Transverse colon (tissue), 4 donors: ENCODE data around the gene PDK3.

Experiments
- CTCF ChIP-seq, 5 experiments: fragments of 200-600 bp in 3 of 5; fragments of 450-650 bp in 2 of 5; sonication (generic) in 3 of 5; IDR thresholded peaks; 1 replicate in 2 of 5; 2 replicates in 3 of 5; pipeline ENCODE4 v1.5.1; 2016 to 2017; ENCODE audit warnings: antibody characterized with exemption in 5 of 5, inconsistent platforms in 3 of 5, mild to moderate bottlenecking in 2 of 5, moderate library complexity in 1 of 5
- EP300 ChIP-seq: sonication (generic); formaldehyde crosslinking; IDR thresholded peaks from one replicate; pipeline ENCODE4 v1.6.1; 2017; ENCODE audit warnings: antibody characterized with exemption, low read depth
- POLR2A ChIP-seq: fragments of 450-650 bp; IDR thresholded peaks from one replicate; pipeline ENCODE4 v1.6.1; 2016; ENCODE audit warnings: antibody characterized with exemption, mild to moderate bottlenecking, moderate library complexity
- POLR2AphosphoS5 ChIP-seq, 3 donors: sonication (generic); formaldehyde crosslinking; IDR thresholded peaks; one replicate each; pipeline ENCODE4 v1.6.1; 2016; ENCODE audit warnings: antibody characterized with exemption in 3 of 3

- TF ChIP-seq CTCF (IDR thresholded peaks at IDR 0.05) (no peak), POLR2AphosphoS5 (IDR thresholded peaks at IDR 0.05) (no peak), POLR2A (no peak), EP300 (no peak)
Observed at GRCh38 chrX:24427747-24428019, 37.4 kb upstream of the PDK3 start.
